Measurements from ENCODE around the gene ZC3H12D. TPM values are rescaled to one million over a fixed set of nuclear protein-coding genes. Genes with fewer than 3 reads are reported as not detected.

ZC3H12D gene
- total and polyA plus RNA-seq, 2 of the 13 experiments (the other 11 are each of a cell fraction or from before 2014, with no cell fraction given) = 1.2 to 2.7 TPM

DNA sequence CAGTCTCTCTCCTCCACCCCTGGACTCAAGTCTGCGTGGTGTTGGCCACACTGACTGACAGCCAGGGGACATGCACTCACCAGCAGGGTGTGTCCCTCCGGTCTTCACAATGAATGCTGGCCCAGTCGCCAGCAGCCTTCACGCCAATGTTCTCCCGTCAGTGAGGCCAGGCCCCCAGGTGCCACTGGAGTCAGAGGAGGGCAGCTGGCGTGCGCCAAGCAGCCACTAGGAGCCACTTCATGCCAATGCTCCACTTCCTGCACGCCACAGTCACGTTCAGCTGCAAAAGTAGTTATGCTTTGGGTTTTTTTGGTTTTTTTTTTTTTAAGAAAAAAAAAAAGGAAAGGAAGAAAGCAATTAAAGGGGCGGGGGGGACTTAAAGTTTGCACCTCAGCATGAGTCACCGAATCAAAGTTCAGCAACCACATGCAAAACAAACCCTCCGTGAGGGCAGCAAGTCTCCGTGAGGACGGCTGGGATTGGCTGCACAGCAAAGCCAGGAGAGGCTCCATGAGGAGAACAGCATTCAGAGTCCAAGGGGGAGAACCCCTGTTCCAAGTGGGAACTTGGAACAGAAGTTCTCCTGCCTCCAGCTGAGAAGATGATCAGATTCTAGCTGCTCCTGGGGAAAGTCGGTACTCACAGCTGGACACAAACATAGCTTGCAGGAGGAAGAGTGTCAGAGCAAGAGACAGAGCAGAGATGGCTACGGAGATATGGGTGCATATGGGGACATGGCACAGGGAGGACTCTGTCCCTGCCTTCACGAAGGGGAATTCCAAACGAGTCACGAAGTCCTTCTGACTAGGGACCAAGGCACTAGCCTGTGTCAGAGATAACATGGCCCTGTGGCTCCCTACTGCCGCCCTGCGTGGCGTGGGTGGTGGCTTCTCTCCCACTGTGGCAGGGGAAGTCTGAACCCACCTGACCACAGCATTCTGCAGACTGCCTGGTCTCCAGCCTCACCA is at the start of gene ZC3H12D (continued):
- TF ChIP-seq, protein P1, sequence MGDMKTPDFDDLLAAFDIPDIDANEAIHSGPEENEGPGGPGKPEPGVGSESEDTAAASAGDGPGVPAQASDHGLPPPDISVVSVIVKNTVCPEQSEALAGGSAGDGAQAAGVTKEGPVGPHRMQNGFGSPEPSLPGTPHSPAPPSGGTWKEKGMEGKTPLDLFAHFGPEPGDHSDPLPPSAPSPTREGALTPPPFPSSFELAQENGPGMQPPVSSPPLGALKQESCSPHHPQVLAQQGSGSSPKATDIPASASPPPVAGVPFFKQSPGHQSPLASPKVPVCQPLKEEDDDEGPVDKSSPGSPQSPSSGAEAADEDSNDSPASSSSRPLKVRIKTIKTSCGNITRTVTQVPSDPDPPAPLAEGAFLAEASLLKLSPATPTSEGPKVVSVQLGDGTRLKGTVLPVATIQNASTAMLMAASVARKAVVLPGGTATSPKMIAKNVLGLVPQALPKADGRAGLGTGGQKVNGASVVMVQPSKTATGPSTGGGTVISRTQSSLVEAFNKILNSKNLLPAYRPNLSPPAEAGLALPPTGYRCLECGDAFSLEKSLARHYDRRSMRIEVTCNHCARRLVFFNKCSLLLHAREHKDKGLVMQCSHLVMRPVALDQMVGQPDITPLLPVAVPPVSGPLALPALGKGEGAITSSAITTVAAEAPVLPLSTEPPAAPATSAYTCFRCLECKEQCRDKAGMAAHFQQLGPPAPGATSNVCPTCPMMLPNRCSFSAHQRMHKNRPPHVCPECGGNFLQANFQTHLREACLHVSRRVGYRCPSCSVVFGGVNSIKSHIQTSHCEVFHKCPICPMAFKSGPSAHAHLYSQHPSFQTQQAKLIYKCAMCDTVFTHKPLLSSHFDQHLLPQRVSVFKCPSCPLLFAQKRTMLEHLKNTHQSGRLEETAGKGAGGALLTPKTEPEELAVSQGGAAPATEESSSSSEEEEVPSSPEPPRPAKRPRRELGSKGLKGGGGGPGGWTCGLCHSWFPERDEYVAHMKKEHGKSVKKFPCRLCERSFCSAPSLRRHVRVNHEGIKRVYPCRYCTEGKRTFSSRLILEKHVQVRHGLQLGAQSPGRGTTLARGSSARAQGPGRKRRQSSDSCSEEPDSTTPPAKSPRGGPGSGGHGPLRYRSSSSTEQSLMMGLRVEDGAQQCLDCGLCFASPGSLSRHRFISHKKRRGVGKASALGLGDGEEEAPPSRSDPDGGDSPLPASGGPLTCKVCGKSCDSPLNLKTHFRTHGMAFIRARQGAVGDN (CRISPR knock-in tag; IDR thresholded peaks at IDR 0.05) = peak; percentile 95
- TF ChIP-seq ZFP82 (CRISPR knock-in tag; IDR thresholded peaks at IDR 0.05; ENCODE audit: borderline replicate concordance) = 0 out of 2 replicates have a peak, but pooled peaks have one; percentile 34
- TF ChIP-seq ZNF431 (CRISPR knock-in tag; IDR thresholded peaks at IDR 0.05; ENCODE audit: borderline replicate concordance, low read depth) = peak; percentile 94
- peak; percentile 70; the same call in 1 of the 2 replicates for TF ChIP-seq ZSCAN9 (CRISPR knock-in tag; IDR thresholded peaks at IDR 0.05; ENCODE audit: borderline replicate concordance)
- peak; percentile 96; the same call in 1 of the 2 replicates for TF ChIP-seq RELA (CRISPR knock-in tag; IDR thresholded peaks at IDR 0.05)
- peak; percentile 20 for TF ChIP-seq ZEB1 (IDR thresholded peaks at IDR 0.05; ENCODE audit: insufficient replicate concordance, low read depth)
- no peak for TF ChIP-seq SIN3B (IDR thresholded peaks at IDR 0.05; ENCODE audit: low read length)
- TF ChIP-seq, protein P2, sequence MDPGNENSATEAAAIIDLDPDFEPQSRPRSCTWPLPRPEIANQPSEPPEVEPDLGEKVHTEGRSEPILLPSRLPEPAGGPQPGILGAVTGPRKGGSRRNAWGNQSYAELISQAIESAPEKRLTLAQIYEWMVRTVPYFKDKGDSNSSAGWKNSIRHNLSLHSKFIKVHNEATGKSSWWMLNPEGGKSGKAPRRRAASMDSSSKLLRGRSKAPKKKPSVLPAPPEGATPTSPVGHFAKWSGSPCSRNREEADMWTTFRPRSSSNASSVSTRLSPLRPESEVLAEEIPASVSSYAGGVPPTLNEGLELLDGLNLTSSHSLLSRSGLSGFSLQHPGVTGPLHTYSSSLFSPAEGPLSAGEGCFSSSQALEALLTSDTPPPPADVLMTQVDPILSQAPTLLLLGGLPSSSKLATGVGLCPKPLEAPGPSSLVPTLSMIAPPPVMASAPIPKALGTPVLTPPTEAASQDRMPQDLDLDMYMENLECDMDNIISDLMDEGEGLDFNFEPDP (CRISPR knock-in tag; conservative IDR thresholded peaks at IDR 0.05) = no peak
- TF ChIP-seq YEATS2 (CRISPR knock-in tag; IDR thresholded peaks at IDR 0.05; ENCODE audit: borderline replicate concordance) = peak; percentile 79; the same call in 1 of the 2 replicates
- TF ChIP-seq FOXJ3 (CRISPR knock-in tag; IDR thresholded peaks at IDR 0.05; ENCODE audit: borderline replicate concordance) = no peak
- TF ChIP-seq SOX13 (IDR thresholded peaks at IDR 0.05) = peak; percentile 36; the same call in 1 of the 2 replicates
- TF ChIP-seq SOX13 (CRISPR knock-in tag; conservative IDR thresholded peaks at IDR 0.05 in 1 of 2, IDR thresholded peaks at IDR 0.05 in 1 of 2) = peak in 1 of 2 experiments; percentile 59; a peak in 2 of 4 replicates
- peak; percentile 61 for TF ChIP-seq ZNF331 (CRISPR knock-in tag; IDR thresholded peaks at IDR 0.05)
- TF ChIP-seq ZFY (CRISPR knock-in tag; IDR thresholded peaks at IDR 0.05) = peak; percentile 59; the same call in 1 of the 2 replicates
- peak; percentile 21; the same call in 1 of the 2 replicates for TF ChIP-seq ZNF746 (CRISPR knock-in tag; IDR thresholded peaks at IDR 0.05)
- peak; percentile 97 for TF ChIP-seq FOSL2 (CRISPR knock-in tag; IDR thresholded peaks at IDR 0.05)
- TF ChIP-seq RARA (CRISPR knock-in tag; IDR thresholded peaks at IDR 0.05) = peak; percentile 19
- no peak for TF ChIP-seq SCMH1 (CRISPR knock-in tag; IDR thresholded peaks at IDR 0.05; ENCODE audit: borderline replicate concordance)
- no peak for TF ChIP-seq HMGA1 (CRISPR knock-in tag; conservative IDR thresholded peaks at IDR 0.05)
- TF ChIP-seq MXI1 (IDR thresholded peaks at IDR 0.05; ENCODE audit: borderline replicate concordance, low read depth, low read length) = peak; percentile 71; the same call in 2 of the 3 replicates
- 0 out of 2 replicates have a peak, but pooled peaks have one; percentile 48 for TF ChIP-seq ZBTB1 (CRISPR knock-in tag; IDR thresholded peaks at IDR 0.05; ENCODE audit: borderline replicate concordance)
- TF ChIP-seq ZNF768 (CRISPR knock-in tag; IDR thresholded peaks at IDR 0.05) = peak; percentile 96
- no peak for TF ChIP-seq BRCA1 (CRISPR knock-in tag; IDR thresholded peaks at IDR 0.05)
- peak; percentile 46; the same call in 1 of the 2 replicates for TF ChIP-seq KLF6 (CRISPR knock-in tag; IDR thresholded peaks at IDR 0.05)
- TF ChIP-seq ZNF136 (CRISPR knock-in tag; IDR thresholded peaks at IDR 0.05; ENCODE audit: low read depth) = peak; percentile 97

All from HepG2 (cell line).